Neutrophil (primary cell): Measurements from ENCODE around the gene PIEZO2.

ENCODE experiments used
- H3K27ac ChIP-seq: fragments of 200-600 bp; sonication (generic); 2 replicates; pipeline ENCODE4 v1.5.1; 2016; ENCODE audit warnings: mild to moderate bottlenecking, moderate library complexity
- H3K27me3 ChIP-seq: fragments of 200-600 bp; sonication (generic); 2 replicates; pipeline ENCODE4 v1.6.0; 2016; ENCODE audit warnings: mild to moderate bottlenecking
- H3K36me3 ChIP-seq: fragments of 200-600 bp; sonication (generic); 2 replicates; pipeline ENCODE4 v1.5.1; 2017
- H3K4me1 ChIP-seq, 2 experiments: fragments of 200-600 bp in 1 of 2; sonication (generic) in 1 of 2; 1 replicate in 1 of 2; 2 replicates in 1 of 2; pipeline versions ENCODE4 v1.5.1 to v1.6.1; 2013 to 2016; ENCODE audit warnings: low read depth in 1 of 2, low read length in 1 of 2, mild to moderate bottlenecking in 1 of 2, moderate library complexity in 1 of 2; ENCODE audit not compliant: control insufficient read depth in 1 of 2, insufficient read depth in 1 of 2
- H3K4me3 ChIP-seq, 2 experiments: fragments of 200-600 bp in 1 of 2; sonication (generic) in 1 of 2; 1 replicate in 1 of 2; 2 replicates in 1 of 2; pipeline ENCODE4 v1.5.1; 2013 to 2016; ENCODE audit warnings: low read depth in 1 of 2, low read length in 1 of 2, mild to moderate bottlenecking in 1 of 2, moderate library complexity in 1 of 2
- H3K9me3 ChIP-seq: fragments of 200-600 bp; sonication (generic); 2 replicates; pipeline ENCODE4 v1.5.1; 2016
- CTCF ChIP-seq: fragments of 200-600 bp; sonication (generic); IDR thresholded peaks from 2 replicates; pipeline ENCODE4 v1.5.1; 2016; ENCODE audit warnings: antibody characterized with exemption

PIEZO2 gene

DNA sequence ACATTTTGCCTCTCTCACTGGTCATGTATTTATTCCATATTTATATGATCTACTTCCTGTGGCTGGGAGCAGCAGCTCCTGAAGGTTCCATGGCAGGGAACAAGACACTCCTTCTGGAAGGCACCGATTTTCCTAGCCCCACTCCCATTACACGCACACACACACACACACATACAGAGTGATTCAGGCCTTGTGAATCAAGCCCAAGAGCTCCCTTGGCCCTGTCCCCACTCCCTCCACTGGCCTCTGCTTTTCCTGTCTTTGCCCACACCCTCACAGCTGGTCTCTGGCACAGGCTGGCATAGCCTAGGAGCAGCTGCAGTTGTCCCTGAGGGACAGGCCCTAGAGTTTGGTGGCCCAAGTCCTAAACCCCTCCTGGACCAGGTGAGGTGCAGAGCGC is 421.9 kb downstream of the PIEZO2 start:
- no peak for TF ChIP-seq CTCF
- Histone ChIP-seq H3K9me3 (no peaks in the 10 kb centered on the region), H3K27me3 (peaks cover 25% of the 10 kb centered on the region), H3K36me3 (no peaks in the 10 kb centered on the region), H3K4me1 (peaks cover 0 to 8% of the 10 kb centered on the region in 2 experiments), H3K27ac (no peak overlapping the region), H3K4me3 (no peak overlapping the region)

GRCh38 chr18:10726198-10727068 is 422.9 kb downstream of the PIEZO2 start:
- Histone ChIP-seq H3K36me3 (no peaks in the 10 kb centered on the region), H3K4me3 (peak overlapping the region; percentile 25 to 38), H3K4me1 (peaks cover 0 to 8% of the 10 kb centered on the region in 2 experiments), H3K9me3 (no peaks in the 10 kb centered on the region), H3K27me3 (peaks cover 25% of the 10 kb centered on the region), H3K27ac (no peak overlapping the region)
- no peak for TF ChIP-seq CTCF

- no peak overlapping the region for H3K27ac ChIP-seq
- peaks cover 32% of the 10 kb centered on the region for H3K27me3 ChIP-seq
- H3K9me3 ChIP-seq = no peaks in the 10 kb centered on the region
- TF ChIP-seq CTCF = no peak
- H3K36me3 ChIP-seq = no peaks in the 10 kb centered on the region
- H3K4me3 ChIP-seq = no peak overlapping the region
- H3K4me1 ChIP-seq = peaks cover 0 to 8% of the 10 kb centered on the region in 2 experiments
Observed at GRCh38 chr18:10724666-10725065, 424.7 kb downstream of the PIEZO2 start.

GRCh38 chr18:10723496-10723895 is 425.9 kb downstream of the PIEZO2 start:
- H3K27ac ChIP-seq = no peak overlapping the region
- peaks cover 0 to 8% of the 10 kb centered on the region in 2 experiments for H3K4me1 ChIP-seq
- H3K27me3 ChIP-seq = peaks cover 34% of the 10 kb centered on the region
- no peak for TF ChIP-seq CTCF
- H3K36me3 ChIP-seq = no peaks in the 10 kb centered on the region
- no peak overlapping the region for H3K4me3 ChIP-seq
- no peaks in the 10 kb centered on the region for H3K9me3 ChIP-seq

DNA sequence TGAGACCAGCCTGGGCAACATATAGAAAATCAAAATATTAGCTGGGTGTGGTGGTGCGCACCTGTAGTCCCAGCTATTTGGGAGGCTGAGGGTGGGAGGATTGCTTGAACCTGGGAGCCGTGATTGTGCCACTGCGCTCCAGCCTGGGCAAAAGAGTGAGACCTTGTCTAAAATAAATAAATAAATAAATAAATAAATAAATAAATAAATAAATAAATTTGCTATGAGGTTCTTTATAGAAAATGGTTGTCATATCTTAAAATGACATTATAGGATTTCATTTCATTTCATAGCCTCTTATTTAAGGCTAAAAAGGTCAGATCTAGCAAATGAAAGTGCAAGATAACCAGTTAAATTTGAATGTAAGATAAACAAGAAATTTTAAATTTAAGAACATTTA is 430.6 kb downstream of the PIEZO2 start:
- Histone ChIP-seq H3K4me3 (no peak overlapping the region), H3K4me1 (no peaks in the 10 kb centered on the region), H3K36me3 (no peaks in the 10 kb centered on the region), H3K9me3 (no peaks in the 10 kb centered on the region), H3K27me3 (peaks cover 18% of the 10 kb centered on the region), H3K27ac (no peak overlapping the region)
- no peak for TF ChIP-seq CTCF
